ENCODE measurements around the gene CAVIN2. TPM values are rescaled to one million over a fixed set of nuclear protein-coding genes. Genes with fewer than 3 reads are reported as not detected.

Gene CAVIN2
- total and polyA plus RNA-seq, 9 of the 15 experiments (the other 6 are each of a cell fraction or from before 2014, with no cell fraction given), result 20.6 to 92.4 (median 69.0) TPM

- TF ChIP-seq, protein P1, sequence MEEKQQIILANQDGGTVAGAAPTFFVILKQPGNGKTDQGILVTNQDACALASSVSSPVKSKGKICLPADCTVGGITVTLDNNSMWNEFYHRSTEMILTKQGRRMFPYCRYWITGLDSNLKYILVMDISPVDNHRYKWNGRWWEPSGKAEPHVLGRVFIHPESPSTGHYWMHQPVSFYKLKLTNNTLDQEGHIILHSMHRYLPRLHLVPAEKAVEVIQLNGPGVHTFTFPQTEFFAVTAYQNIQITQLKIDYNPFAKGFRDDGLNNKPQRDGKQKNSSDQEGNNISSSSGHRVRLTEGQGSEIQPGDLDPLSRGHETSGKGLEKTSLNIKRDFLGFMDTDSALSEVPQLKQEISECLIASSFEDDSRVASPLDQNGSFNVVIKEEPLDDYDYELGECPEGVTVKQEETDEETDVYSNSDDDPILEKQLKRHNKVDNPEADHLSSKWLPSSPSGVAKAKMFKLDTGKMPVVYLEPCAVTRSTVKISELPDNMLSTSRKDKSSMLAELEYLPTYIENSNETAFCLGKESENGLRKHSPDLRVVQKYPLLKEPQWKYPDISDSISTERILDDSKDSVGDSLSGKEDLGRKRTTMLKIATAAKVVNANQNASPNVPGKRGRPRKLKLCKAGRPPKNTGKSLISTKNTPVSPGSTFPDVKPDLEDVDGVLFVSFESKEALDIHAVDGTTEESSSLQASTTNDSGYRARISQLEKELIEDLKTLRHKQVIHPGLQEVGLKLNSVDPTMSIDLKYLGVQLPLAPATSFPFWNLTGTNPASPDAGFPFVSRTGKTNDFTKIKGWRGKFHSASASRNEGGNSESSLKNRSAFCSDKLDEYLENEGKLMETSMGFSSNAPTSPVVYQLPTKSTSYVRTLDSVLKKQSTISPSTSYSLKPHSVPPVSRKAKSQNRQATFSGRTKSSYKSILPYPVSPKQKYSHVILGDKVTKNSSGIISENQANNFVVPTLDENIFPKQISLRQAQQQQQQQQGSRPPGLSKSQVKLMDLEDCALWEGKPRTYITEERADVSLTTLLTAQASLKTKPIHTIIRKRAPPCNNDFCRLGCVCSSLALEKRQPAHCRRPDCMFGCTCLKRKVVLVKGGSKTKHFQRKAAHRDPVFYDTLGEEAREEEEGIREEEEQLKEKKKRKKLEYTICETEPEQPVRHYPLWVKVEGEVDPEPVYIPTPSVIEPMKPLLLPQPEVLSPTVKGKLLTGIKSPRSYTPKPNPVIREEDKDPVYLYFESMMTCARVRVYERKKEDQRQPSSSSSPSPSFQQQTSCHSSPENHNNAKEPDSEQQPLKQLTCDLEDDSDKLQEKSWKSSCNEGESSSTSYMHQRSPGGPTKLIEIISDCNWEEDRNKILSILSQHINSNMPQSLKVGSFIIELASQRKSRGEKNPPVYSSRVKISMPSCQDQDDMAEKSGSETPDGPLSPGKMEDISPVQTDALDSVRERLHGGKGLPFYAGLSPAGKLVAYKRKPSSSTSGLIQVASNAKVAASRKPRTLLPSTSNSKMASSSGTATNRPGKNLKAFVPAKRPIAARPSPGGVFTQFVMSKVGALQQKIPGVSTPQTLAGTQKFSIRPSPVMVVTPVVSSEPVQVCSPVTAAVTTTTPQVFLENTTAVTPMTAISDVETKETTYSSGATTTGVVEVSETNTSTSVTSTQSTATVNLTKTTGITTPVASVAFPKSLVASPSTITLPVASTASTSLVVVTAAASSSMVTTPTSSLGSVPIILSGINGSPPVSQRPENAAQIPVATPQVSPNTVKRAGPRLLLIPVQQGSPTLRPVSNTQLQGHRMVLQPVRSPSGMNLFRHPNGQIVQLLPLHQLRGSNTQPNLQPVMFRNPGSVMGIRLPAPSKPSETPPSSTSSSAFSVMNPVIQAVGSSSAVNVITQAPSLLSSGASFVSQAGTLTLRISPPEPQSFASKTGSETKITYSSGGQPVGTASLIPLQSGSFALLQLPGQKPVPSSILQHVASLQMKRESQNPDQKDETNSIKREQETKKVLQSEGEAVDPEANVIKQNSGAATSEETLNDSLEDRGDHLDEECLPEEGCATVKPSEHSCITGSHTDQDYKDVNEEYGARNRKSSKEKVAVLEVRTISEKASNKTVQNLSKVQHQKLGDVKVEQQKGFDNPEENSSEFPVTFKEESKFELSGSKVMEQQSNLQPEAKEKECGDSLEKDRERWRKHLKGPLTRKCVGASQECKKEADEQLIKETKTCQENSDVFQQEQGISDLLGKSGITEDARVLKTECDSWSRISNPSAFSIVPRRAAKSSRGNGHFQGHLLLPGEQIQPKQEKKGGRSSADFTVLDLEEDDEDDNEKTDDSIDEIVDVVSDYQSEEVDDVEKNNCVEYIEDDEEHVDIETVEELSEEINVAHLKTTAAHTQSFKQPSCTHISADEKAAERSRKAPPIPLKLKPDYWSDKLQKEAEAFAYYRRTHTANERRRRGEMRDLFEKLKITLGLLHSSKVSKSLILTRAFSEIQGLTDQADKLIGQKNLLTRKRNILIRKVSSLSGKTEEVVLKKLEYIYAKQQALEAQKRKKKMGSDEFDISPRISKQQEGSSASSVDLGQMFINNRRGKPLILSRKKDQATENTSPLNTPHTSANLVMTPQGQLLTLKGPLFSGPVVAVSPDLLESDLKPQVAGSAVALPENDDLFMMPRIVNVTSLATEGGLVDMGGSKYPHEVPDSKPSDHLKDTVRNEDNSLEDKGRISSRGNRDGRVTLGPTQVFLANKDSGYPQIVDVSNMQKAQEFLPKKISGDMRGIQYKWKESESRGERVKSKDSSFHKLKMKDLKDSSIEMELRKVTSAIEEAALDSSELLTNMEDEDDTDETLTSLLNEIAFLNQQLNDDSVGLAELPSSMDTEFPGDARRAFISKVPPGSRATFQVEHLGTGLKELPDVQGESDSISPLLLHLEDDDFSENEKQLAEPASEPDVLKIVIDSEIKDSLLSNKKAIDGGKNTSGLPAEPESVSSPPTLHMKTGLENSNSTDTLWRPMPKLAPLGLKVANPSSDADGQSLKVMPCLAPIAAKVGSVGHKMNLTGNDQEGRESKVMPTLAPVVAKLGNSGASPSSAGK (IDR thresholded peaks at IDR 0.05), result peak; percentile 17; the same call in 1 of the 2 replicates
- peak; percentile 62 for TF ChIP-seq ZNF766 (CRISPR knock-in tag; conservative IDR thresholded peaks at IDR 0.05)
- TF ChIP-seq YY1 (IDR thresholded peaks at IDR 0.05; ENCODE audit: borderline replicate concordance in 1 of 3, control insufficient read depth in 1 of 3, extremely low read depth in 1 of 3, insufficient read depth in 3 of 3, insufficient read length in 1 of 3, insufficient replicate concordance in 2 of 3, low read depth in 1 of 3, low read length in 2 of 3), result peak in 1 of 3 experiments; percentile 58
- no peak for TF ChIP-seq HOXB6 (CRISPR knock-in tag; IDR thresholded peaks at IDR 0.05; ENCODE audit: borderline replicate concordance)
- peak; percentile 81 for TF ChIP-seq SMARCA4 (IDR thresholded peaks at IDR 0.05)
- peak; percentile 96 for TF ChIP-seq CBFA2T3 (IDR thresholded peaks at IDR 0.05)
- TF ChIP-seq MBD2 (IDR thresholded peaks at IDR 0.05; ENCODE audit: borderline replicate concordance, low read depth), result peak; percentile 73; the same call in 1 of the 2 replicates
- TF ChIP-seq, protein P2, sequence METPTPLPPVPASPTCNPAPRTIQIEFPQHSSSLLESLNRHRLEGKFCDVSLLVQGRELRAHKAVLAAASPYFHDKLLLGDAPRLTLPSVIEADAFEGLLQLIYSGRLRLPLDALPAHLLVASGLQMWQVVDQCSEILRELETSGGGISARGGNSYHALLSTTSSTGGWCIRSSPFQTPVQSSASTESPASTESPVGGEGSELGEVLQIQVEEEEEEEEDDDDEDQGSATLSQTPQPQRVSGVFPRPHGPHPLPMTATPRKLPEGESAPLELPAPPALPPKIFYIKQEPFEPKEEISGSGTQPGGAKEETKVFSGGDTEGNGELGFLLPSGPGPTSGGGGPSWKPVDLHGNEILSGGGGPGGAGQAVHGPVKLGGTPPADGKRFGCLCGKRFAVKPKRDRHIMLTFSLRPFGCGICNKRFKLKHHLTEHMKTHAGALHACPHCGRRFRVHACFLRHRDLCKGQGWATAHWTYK (CRISPR knock-in tag; IDR thresholded peaks at IDR 0.05), result 0 out of 2 replicates have a peak, but pooled peaks have one; percentile 40
- TF ChIP-seq TEAD4 (IDR thresholded peaks at IDR 0.05; ENCODE audit: low read length), result peak; percentile 87
- no peak for TF ChIP-seq TEAD4 (CRISPR knock-in tag; IDR thresholded peaks at IDR 0.05; ENCODE audit: borderline replicate concordance)
- TF ChIP-seq TAF1 (IDR thresholded peaks at IDR 0.05; ENCODE audit: control insufficient read depth, extremely low read depth, insufficient read depth, low read length, severe bottlenecking), result peak; percentile 50
- no peak for TF ChIP-seq ATF7 (IDR thresholded peaks at IDR 0.05)
- no peak for TF ChIP-seq ZNF384 (IDR thresholded peaks at IDR 0.05; ENCODE audit: low read depth, low read length)
- peak; percentile 70 for TF ChIP-seq MTA2 (IDR thresholded peaks at IDR 0.05; ENCODE audit: low read depth)
Observed at GRCh38 chr2:191836853-191837769, 9.8 kb downstream of the CAVIN2 start (continued).

All from K562 (cell line).